SH-SY5Y (cell line): ENCODE data around the gene DLG2.

Experiments
- GATA2 ChIP-seq: IDR thresholded peaks from 2 replicates; pipeline ENCODE4 v1.6.1; 2011; ENCODE audit warnings: mild to moderate bottlenecking, low read depth, low read length
- GATA3 ChIP-seq: IDR thresholded peaks from 2 replicates; pipeline ENCODE4 v1.6.1; 2011; ENCODE audit warnings: low read depth, mild to moderate bottlenecking, low read length, moderate library complexity

DNA sequence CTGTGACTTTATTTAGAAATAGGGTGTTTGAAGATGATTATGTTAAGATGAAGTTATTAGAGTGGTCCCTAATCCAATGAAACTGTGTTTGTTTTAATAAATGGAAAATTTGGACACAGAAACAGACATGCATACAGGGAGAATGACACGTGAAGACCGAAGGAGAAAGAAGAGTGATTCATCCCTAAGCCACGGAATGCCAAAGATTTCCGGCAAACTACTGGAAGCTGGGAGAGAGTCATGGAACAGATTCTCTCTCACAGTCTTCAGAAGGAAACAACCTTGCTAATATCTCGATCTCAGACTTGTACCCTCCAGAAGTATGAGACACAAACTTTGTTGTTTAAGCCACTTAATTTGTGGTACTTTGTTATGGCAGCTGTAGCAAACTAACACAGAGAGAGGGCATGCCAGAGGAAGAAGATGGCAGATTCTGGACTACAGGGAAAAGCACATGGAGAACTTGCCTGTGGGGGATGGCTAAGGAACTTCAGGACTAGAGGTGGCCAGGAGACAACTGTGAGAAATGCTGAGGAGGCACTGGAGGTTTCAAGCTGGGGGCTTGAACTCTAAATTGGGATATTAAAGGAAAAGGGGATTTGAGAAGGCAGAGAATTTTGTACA, 1607.5 kb downstream of the DLG2 start:
- no peak for TF ChIP-seq GATA2
- no peak for TF ChIP-seq GATA3
